ENCODE measurements around the gene PTPRR.

DNA sequence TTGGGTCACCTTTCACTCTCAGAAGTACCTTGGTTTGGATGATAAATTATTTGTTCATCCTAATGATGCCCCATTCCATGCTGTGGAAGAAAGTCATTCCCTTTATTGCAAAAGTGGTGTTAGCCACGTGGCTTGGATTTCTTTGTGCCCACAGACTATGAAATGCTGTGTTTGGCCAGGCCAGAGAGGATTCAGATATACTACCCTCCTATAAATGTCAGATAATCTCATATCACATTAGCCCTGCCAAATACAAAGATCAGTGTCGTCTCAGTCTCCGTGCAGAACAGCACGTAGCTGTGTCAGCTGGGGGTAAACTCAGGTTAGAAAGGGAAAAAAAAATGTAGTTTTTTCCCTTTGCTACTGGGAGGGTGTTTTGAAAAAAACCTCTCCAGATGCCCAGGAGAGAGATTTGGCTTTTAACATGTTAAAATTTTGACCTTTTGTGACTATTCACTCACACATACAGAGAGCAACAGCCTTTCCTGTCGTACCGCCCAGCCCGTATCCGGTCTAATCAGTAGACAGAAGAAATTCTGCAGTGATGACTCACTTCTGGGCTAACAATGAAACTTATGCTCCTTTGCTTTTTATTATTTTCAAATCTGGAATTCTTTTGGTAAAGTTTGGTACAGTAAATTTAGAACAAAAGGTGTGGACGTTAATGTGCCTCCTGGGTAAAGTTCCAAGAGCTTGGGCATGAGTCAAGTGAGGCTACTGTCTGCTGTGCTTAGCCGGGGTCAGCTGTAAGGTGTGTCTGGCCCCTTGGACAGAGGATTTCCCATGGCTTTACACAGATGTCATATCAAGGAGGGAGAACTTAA is 274.8 kb downstream of the PTPRR start:
- TF ChIP-seq, protein P1, sequence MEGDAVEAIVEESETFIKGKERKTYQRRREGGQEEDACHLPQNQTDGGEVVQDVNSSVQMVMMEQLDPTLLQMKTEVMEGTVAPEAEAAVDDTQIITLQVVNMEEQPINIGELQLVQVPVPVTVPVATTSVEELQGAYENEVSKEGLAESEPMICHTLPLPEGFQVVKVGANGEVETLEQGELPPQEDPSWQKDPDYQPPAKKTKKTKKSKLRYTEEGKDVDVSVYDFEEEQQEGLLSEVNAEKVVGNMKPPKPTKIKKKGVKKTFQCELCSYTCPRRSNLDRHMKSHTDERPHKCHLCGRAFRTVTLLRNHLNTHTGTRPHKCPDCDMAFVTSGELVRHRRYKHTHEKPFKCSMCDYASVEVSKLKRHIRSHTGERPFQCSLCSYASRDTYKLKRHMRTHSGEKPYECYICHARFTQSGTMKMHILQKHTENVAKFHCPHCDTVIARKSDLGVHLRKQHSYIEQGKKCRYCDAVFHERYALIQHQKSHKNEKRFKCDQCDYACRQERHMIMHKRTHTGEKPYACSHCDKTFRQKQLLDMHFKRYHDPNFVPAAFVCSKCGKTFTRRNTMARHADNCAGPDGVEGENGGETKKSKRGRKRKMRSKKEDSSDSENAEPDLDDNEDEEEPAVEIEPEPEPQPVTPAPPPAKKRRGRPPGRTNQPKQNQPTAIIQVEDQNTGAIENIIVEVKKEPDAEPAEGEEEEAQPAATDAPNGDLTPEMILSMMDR (IDR thresholded peaks at IDR 0.05): no peak
- TF ChIP-seq POLR2A (IDR thresholded peaks at IDR 0.05): no peak

Data from esophagus squamous epithelium (tissue), 4 donors.